Left ventricle myocardium inferior (tissue), 1 donor: ENCODE measurements around the gene STON2. TPM values are rescaled to one million over a fixed set of nuclear protein-coding genes. Genes with fewer than 3 reads are reported as not detected.

Experiments used
- DNase-seq: peaks from one replicate; pipeline ENCODE4 v3.0.0-alpha.2; 2020
- H3K27ac ChIP-seq: fragments of 200-600 bp; replicated peaks from 2 replicates; pipeline ENCODE4 v1.8.0; 2021
- H3K27me3 ChIP-seq: fragments of 200-600 bp; 2 replicates; pipeline ENCODE4 v1.8.0; 2021; ENCODE audit warnings: low read depth
- H3K36me3 ChIP-seq: fragments of 200-600 bp; 2 replicates; pipeline ENCODE4 v1.8.0; 2021
- H3K4me1 ChIP-seq: fragments of 200-600 bp; 2 replicates; pipeline ENCODE4 v1.8.0; 2021
- H3K4me3 ChIP-seq: fragments of 200-600 bp; 2 replicates; pipeline ENCODE4 v1.8.0; 2021; ENCODE audit warnings: mild to moderate bottlenecking, moderate library complexity
- H3K9me3 ChIP-seq: fragments of 200-600 bp; replicated peaks from 2 replicates; pipeline ENCODE4 v1.8.0; 2021
- intact Hi-C: fragments of 100-400 bp; cut with micrococcal nuclease; formaldehyde crosslinking; loops from one replicate; pipeline ENCODE4 v1.11.0; 2022
- total RNA-seq: library from RNA; stranded (reverse); fragmentation: NEBNext Ultra II Directional; extraction: Animal tissue kit (Norgen Biotek cat#: 25700); gene quantifications from one replicate; pipeline ENCODE4 v1.2.1, GENCODE V29; 2021
- TF ChIP-seq, protein P1 (sequence below): fragments of 200-600 bp; IDR thresholded peaks from 2 replicates; pipeline ENCODE4 v1.8.0; 2021; ENCODE audit warnings: antibody characterized with exemption, mild to moderate bottlenecking, borderline replicate concordance
- donor health status: DM: no; HTN: yes; CAD: no; lungs with severe emphysema.

Gene STON2
- total RNA-seq, 1 donor from 2014 or later = 8.3 TPM

DNA sequence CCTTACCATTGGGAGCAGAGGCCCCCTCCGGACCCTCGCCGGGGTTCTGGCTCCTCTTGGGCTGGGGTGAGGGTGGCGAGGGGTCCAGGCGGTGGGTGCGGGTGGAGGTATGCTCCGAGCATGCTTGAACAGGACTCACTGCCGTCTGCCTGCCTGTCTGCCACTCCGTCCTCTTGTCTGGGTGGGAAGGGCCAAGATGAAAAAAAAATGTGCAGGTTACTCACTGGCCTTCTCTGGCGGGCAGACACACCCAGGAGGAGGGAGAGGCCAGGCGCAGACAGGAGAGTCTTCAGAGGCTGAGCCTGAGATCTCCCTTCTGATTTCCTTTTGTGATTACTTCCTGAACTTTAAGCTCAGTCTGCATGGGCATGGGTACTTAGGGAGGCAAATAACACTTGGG lies 76.1 kb downstream of the STON2 start:
- Histone ChIP-seq H3K36me3 (no peaks in the 10 kb centered on the region), H3K9me3 (peaks cover 2% of the 10 kb centered on the region), H3K27me3 (peaks cover 32% of the 10 kb centered on the region), H3K4me3 (no peak overlapping the region), H3K4me1 (no peaks in the 10 kb centered on the region), H3K27ac (no peak overlapping the region)
- TF ChIP-seq, protein P1, sequence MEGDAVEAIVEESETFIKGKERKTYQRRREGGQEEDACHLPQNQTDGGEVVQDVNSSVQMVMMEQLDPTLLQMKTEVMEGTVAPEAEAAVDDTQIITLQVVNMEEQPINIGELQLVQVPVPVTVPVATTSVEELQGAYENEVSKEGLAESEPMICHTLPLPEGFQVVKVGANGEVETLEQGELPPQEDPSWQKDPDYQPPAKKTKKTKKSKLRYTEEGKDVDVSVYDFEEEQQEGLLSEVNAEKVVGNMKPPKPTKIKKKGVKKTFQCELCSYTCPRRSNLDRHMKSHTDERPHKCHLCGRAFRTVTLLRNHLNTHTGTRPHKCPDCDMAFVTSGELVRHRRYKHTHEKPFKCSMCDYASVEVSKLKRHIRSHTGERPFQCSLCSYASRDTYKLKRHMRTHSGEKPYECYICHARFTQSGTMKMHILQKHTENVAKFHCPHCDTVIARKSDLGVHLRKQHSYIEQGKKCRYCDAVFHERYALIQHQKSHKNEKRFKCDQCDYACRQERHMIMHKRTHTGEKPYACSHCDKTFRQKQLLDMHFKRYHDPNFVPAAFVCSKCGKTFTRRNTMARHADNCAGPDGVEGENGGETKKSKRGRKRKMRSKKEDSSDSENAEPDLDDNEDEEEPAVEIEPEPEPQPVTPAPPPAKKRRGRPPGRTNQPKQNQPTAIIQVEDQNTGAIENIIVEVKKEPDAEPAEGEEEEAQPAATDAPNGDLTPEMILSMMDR = no peak
- no peak for DNase-seq
- intact Hi-C loops = no loop called here

DNA sequence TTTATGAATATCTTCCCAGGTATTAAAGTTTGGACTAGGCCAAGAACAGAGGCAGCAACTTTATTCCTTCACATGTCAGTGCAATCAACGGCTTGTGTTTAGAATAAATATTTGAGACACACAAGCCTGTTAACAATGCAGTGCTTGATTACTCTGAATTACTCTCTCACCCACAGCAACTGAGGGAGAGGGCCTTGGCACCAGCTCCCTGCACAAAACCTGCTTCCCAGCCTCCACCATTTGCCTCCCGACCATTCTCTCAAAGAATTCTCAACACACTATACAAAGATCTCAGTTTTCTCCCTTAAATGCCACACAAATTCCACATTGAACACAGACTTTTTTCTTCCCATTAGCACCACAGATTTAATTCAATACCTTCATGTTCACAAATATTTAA lies 77.0 kb downstream of the STON2 start:
- Histone ChIP-seq H3K4me3 (no peak overlapping the region), H3K27ac (no peak overlapping the region), H3K27me3 (peaks cover 32% of the 10 kb centered on the region), H3K36me3 (no peaks in the 10 kb centered on the region), H3K9me3 (no peaks in the 10 kb centered on the region), H3K4me1 (no peaks in the 10 kb centered on the region)
- TF ChIP-seq, protein P1 = no peak
- intact Hi-C loops = no loop called here
- DNase-seq = no peak

DNA sequence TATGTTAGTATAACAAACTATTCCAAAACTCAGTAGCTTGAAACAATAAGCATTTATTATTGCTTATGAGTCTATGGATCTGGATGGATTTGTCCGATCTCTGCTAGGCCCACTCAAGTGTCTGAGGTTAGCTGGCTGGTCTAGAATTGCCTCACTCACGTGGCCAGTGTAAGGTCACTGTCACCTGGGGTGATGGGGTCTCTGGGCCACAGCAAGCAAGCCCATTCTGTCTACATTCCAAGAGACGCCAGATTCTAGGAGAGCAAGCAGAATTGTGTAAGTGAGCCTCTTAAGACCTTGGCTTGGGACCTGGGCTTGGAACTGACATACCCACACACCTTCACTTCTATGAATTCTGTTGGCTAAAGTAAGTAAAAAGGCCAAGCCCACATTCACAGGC lies 80.2 kb downstream of the STON2 start:
- H3K27ac ChIP-seq = no peak overlapping the region
- intact Hi-C loops = no loop called here
- no peaks in the 10 kb centered on the region for H3K4me1 ChIP-seq
- no peak overlapping the region for H3K4me3 ChIP-seq
- DNase-seq = no peak
- no peaks in the 10 kb centered on the region for H3K36me3 ChIP-seq
- TF ChIP-seq, protein P1 = no peak
- H3K27me3 ChIP-seq = peaks cover 30% of the 10 kb centered on the region
- no peaks in the 10 kb centered on the region for H3K9me3 ChIP-seq

DNA sequence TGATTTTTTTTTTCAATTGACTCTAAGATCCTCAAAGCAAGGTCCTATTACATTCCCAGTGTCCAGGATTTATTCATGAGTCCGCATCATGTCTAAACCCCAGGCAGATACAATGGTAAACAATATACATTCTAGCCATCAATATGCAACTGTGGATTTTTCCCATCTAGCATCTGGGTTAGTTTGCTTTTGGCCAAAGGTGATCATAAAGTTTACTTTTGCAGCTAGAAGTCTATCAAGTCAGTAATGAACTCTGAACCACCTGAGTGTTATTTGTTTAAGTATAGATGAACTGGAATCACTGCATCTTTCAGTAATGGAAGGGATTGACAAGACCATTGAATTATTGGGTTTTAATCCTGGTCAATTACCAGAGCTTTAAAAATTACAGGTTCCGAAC lies 80.8 kb downstream of the STON2 start:
- Histone ChIP-seq H3K4me1 (no peaks in the 10 kb centered on the region), H3K27ac (no peak overlapping the region), H3K36me3 (no peaks in the 10 kb centered on the region), H3K27me3 (peaks cover 24% of the 10 kb centered on the region), H3K4me3 (no peak overlapping the region), H3K9me3 (no peaks in the 10 kb centered on the region)
- TF ChIP-seq, protein P1 = no peak
- intact Hi-C loops = no loop called here
- DNase-seq = no peak

GRCh38 chr14:81315341-81315740 lies 84.8 kb downstream of the STON2 start:
- peaks cover 7% of the 10 kb centered on the region for H3K4me1 ChIP-seq
- no peaks in the 10 kb centered on the region for H3K36me3 ChIP-seq
- no peaks in the 10 kb centered on the region for H3K9me3 ChIP-seq
- no peaks in the 10 kb centered on the region for H3K27me3 ChIP-seq
- TF ChIP-seq, protein P1 = no peak
- H3K27ac ChIP-seq = no peak overlapping the region
- DNase-seq = no peak
- H3K4me3 ChIP-seq = no peak overlapping the region
- intact Hi-C loops = no loop called here
